ENCODE data around the gene RBM24.
"Not testable (repeated sequence)": the region's sequence is repeated elsewhere in the genome, so short reads cannot be mapped to it uniquely, and the experiment has no call there.

Gene RBM24

GRCh38 chr6:17292600-17293133 is 11.5 kb downstream of the RBM24 start:
- DNase-seq: no peak

GRCh38 chr6:17293395-17293794 is 12.2 kb downstream of the RBM24 start:
- DNase-seq: no peak

- DNase-seq: no peak
Observed at GRCh38 chr6:17297271-17298080, 16.3 kb downstream of the RBM24 start.

GRCh38 chr6:17298257-17298656 is 17.1 kb downstream of the RBM24 start:
- no peak for DNase-seq

- no peak for DNase-seq
Observed at GRCh38 chr6:17299222-17299621, 18.1 kb downstream of the RBM24 start.

GRCh38 chr6:17299750-17300149 is 18.6 kb downstream of the RBM24 start:
- DNase-seq: no peak

- DNase-seq: no peak
Observed at GRCh38 chr6:17300637-17301036, 19.5 kb downstream of the RBM24 start.

GRCh38 chr6:17303444-17303843 is 22.3 kb downstream of the RBM24 start:
- DNase-seq: no peak

- no peak for DNase-seq
Observed at GRCh38 chr6:17305219-17306001, 24.2 kb downstream of the RBM24 start.

- peak; percentile 39 for DNase-seq
Observed at GRCh38 chr6:17311595-17312311, 30.6 kb downstream of the RBM24 start.

- DNase-seq: not testable (repeated sequence)
Observed at GRCh38 chr6:17313238-17313637, 32.1 kb downstream of the RBM24 start.

- DNase-seq: no peak
Observed at GRCh38 chr6:17313971-17314370, 32.8 kb downstream of the RBM24 start.

GRCh38 chr6:17315262-17315661 is 34.1 kb downstream of the RBM24 start:
- no peak for DNase-seq

GRCh38 chr6:17318435-17319165 is 37.4 kb downstream of the RBM24 start:
- no peak for DNase-seq

GRCh38 chr6:17320266-17320665 is 39.1 kb downstream of the RBM24 start:
- DNase-seq: not testable (repeated sequence)

GRCh38 chr6:17331238-17331637 is 50.1 kb downstream of the RBM24 start:
- no peak for DNase-seq

GRCh38 chr6:17334265-17334664 is 53.1 kb downstream of the RBM24 start:
- no peak for DNase-seq

- DNase-seq: no peak
Observed at GRCh38 chr6:17336425-17336824, 55.3 kb downstream of the RBM24 start.

- DNase-seq: no peak
Observed at GRCh38 chr6:17339308-17339670, 58.1 kb downstream of the RBM24 start.

- no peak for DNase-seq
Observed at GRCh38 chr6:17341117-17341805, 60.1 kb downstream of the RBM24 start.

- DNase-seq: no peak
Observed at GRCh38 chr6:17341891-17342290, 60.7 kb downstream of the RBM24 start.

GRCh38 chr6:17343215-17343614 is 62.1 kb downstream of the RBM24 start:
- no peak for DNase-seq

Data from DMS53 (cell line).